Esophagus squamous epithelium (tissue), 4 donors: ENCODE data around the gene TMEM87B.

Experiments used
- POLR2A ChIP-seq, 4 donors: fragments of 450-650 bp; IDR thresholded peaks; one replicate each; pipeline ENCODE4 v1.6.1; 2017; ENCODE audit warnings: antibody characterized with exemption in 4 of 4, mild to moderate bottlenecking in 4 of 4, moderate library complexity in 3 of 4
- TF ChIP-seq, protein P1 (sequence below), 6 experiments: fragments of 450-650 bp in 4 of 6; fragments of 200-600 bp in 2 of 6; sonication (generic) in 2 of 6; IDR thresholded peaks; one replicate each; pipeline ENCODE4 v1.5.1; 2016 to 2019; ENCODE audit warnings: antibody characterized with exemption in 6 of 6, mild to moderate bottlenecking in 4 of 6, moderate library complexity in 4 of 6

DNA sequence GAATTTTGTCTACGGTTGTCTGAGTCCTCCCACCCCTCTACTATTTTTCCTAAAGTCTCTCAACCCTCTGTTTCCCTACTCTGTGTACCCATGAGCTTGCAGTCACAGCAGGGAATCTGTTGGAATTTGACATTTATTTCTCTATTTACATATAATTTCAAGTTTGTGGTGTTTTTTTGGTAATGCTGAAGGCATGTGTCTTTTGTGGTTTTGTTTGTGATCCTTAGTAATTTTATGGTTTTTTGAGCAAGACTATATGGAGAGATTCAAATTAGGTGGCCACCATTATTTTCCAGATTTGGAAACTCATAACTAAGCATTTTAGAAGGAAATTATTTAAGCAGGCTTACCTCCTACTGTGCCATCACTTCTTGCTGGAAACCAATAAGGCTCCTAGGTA, 55.9 kb downstream of the TMEM87B start:
- no peak for TF ChIP-seq POLR2A (IDR thresholded peaks at IDR 0.05)
- TF ChIP-seq, protein P1, sequence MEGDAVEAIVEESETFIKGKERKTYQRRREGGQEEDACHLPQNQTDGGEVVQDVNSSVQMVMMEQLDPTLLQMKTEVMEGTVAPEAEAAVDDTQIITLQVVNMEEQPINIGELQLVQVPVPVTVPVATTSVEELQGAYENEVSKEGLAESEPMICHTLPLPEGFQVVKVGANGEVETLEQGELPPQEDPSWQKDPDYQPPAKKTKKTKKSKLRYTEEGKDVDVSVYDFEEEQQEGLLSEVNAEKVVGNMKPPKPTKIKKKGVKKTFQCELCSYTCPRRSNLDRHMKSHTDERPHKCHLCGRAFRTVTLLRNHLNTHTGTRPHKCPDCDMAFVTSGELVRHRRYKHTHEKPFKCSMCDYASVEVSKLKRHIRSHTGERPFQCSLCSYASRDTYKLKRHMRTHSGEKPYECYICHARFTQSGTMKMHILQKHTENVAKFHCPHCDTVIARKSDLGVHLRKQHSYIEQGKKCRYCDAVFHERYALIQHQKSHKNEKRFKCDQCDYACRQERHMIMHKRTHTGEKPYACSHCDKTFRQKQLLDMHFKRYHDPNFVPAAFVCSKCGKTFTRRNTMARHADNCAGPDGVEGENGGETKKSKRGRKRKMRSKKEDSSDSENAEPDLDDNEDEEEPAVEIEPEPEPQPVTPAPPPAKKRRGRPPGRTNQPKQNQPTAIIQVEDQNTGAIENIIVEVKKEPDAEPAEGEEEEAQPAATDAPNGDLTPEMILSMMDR (IDR thresholded peaks at IDR 0.05) = no peak
